ENCODE results near the gene LYPD6B. TPM values are rescaled to one million over a fixed set of nuclear protein-coding genes. Genes with fewer than 3 reads are reported as not detected.
A peak's percentile ranks its signal among the peaks of the same experiment; 100 is the strongest.

Gene LYPD6B
- polyA plus RNA-seq, 3 donors, result not detected

DNA sequence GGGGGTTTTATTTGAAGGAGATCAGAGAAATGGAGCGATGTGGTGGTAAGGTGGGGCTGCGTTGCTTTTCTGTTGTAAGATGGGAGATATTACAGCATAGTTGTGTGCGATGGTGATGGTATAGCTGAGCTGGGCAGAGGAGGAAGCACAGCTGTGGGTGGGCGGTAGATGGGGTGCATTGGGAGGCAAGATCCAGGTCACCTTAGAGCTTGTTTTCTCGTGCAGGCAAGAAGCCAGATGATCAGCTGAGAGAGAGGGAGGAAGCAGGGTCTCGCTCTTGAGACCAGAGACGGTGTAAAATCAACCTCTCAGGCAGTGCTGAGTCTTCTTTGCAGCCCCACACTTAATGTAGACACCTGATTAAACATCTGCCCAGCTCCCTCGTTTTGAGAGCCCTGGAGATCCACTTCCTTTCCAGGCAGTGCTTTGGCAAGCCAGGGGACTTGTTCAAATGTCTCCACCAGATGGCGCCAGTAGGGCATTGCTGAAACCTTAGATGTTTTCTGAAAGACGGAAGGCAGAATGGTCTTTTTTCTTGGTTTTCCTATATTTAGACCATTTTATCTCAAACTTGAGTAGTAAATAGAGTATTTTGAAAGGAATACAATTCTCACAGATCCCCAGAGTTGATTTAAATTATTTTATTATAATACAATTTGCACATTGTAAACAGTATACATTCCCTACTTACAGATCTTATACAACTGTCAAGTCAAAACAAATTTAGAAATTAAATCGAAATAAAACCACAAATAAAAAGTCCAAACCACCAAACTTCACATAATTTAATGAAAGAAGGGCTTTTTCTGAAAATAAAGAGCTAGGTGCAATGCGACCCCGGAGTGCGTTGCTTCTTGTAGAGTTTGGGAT is 21.1 kb upstream of the LYPD6B start:
- H3K27me3 ChIP-seq (ENCODE audit: control insufficient read depth in 2 of 2, insufficient read depth in 2 of 2, low read length in 2 of 2), result no peaks in the 10 kb centered on the region
- H3K27me3 Mint-ChIP-seq (ENCODE audit: low read depth in 3 of 3), result peaks cover 0 to 5% (median 3%) of the 10 kb centered on the region in 3 donors
- H3K4me3 ChIP-seq (replicated peaks in 1 of 3; ENCODE audit: low read depth in 2 of 3, low read length in 3 of 3), result no peak overlapping the region
- H3K4me1 Mint-ChIP-seq, result peaks cover 43% of the 10 kb centered on the region
- TF ChIP-seq, protein P1, sequence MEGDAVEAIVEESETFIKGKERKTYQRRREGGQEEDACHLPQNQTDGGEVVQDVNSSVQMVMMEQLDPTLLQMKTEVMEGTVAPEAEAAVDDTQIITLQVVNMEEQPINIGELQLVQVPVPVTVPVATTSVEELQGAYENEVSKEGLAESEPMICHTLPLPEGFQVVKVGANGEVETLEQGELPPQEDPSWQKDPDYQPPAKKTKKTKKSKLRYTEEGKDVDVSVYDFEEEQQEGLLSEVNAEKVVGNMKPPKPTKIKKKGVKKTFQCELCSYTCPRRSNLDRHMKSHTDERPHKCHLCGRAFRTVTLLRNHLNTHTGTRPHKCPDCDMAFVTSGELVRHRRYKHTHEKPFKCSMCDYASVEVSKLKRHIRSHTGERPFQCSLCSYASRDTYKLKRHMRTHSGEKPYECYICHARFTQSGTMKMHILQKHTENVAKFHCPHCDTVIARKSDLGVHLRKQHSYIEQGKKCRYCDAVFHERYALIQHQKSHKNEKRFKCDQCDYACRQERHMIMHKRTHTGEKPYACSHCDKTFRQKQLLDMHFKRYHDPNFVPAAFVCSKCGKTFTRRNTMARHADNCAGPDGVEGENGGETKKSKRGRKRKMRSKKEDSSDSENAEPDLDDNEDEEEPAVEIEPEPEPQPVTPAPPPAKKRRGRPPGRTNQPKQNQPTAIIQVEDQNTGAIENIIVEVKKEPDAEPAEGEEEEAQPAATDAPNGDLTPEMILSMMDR (IDR thresholded peaks at IDR 0.05), result peak; percentile 80
- H3K4me1 ChIP-seq (ENCODE audit: control insufficient read depth in 1 of 2, insufficient read depth in 2 of 2, low read length in 2 of 2), result peaks cover 36 to 39% of the 10 kb centered on the region in 2 donors
- 47% methylated on average over 6 of the region's 14 CpGs for WGBS (ENCODE audit: insufficient coverage)
- no peak overlapping the region for H3K27ac ChIP-seq (ENCODE audit: low read depth in 1 of 2, low read length in 2 of 2)
- H3K36me3 Mint-ChIP-seq, result no peaks in the 10 kb centered on the region
- H2AFZ ChIP-seq (ENCODE audit: insufficient read depth, low read depth, low read length, poor library complexity, severe bottlenecking), result no peak overlapping the region
- no peaks in the 10 kb centered on the region for H3K79me2 ChIP-seq (ENCODE audit: insufficient read depth, low read length)
- no peak overlapping the region for H3K27ac Mint-ChIP-seq
- H3K9me3 Mint-ChIP-seq, result no peaks in the 10 kb centered on the region
- H3K9ac ChIP-seq (ENCODE audit: insufficient read depth, low read length, poor library complexity, severe bottlenecking), result no peak overlapping the region
- DNase-seq, result peak; percentile 61 to 73 (median 72)
- no peaks in the 10 kb centered on the region for H3K9me3 ChIP-seq (replicated peaks in 1 of 2; ENCODE audit: control insufficient read depth in 1 of 2, insufficient read depth in 1 of 2, low read length in 2 of 2)
- H4K20me1 ChIP-seq (ENCODE audit: insufficient read depth, low read length), result no peaks in the 10 kb centered on the region
- no peaks in the 10 kb centered on the region for H3K36me3 ChIP-seq (replicated peaks in 1 of 2; ENCODE audit: control insufficient read depth in 1 of 2, insufficient read depth in 2 of 2, low read length in 2 of 2)
- no peak overlapping the region for H3K4me3 Mint-ChIP-seq
- no peak overlapping the region for H3K4me2 ChIP-seq (replicated peaks; ENCODE audit: extremely low read depth, low read length, poor library complexity, severe bottlenecking)
- intact Hi-C loops (cut with micrococcal nuclease), result loop anchor here (5.0 kb wide), 2 partner anchors 295 to 545 kb away; no protein-coding TSS in a partner anchor

DNA sequence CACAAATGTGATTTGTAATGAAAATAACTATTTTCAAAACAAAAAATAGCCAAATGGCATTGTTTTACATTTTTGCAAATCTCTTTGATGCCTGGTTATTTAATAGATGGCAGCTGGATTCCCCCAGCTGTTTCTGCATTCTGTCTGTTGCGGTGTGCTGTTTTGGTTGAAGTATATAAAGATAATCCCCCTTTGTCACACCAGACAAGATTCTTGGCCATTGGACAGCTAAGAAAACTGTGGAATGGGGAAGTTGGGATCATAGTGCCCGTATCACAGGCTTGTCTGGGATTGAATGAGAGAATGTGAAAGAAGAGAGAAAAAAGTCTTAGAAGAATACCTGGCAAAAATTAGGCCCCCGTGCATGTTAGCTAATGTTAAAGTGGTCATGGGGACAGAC is 19.5 kb upstream of the LYPD6B start:
- no peaks in the 10 kb centered on the region for H3K36me3 ChIP-seq (replicated peaks in 1 of 2; ENCODE audit: control insufficient read depth in 1 of 2, insufficient read depth in 2 of 2, low read length in 2 of 2)
- peaks cover 43% of the 10 kb centered on the region for H3K4me1 Mint-ChIP-seq
- H3K9ac ChIP-seq (ENCODE audit: insufficient read depth, low read length, poor library complexity, severe bottlenecking), result no peak overlapping the region
- WGBS (ENCODE audit: insufficient coverage), result 47% methylated on average over 2 of the region's 3 CpGs
- H2AFZ ChIP-seq (ENCODE audit: insufficient read depth, low read depth, low read length, poor library complexity, severe bottlenecking), result peak overlapping the region; percentile 43
- peaks cover 36 to 39% of the 10 kb centered on the region in 2 donors for H3K4me1 ChIP-seq (ENCODE audit: control insufficient read depth in 1 of 2, insufficient read depth in 2 of 2, low read length in 2 of 2)
- no peaks in the 10 kb centered on the region for H3K9me3 Mint-ChIP-seq
- intact Hi-C loops (cut with micrococcal nuclease), result loop anchor here (2.0 to 5.0 kb wide), 3 partner anchors 293 to 543 kb away; no protein-coding TSS in a partner anchor
- H3K27me3 ChIP-seq (ENCODE audit: control insufficient read depth in 2 of 2, insufficient read depth in 2 of 2, low read length in 2 of 2), result no peaks in the 10 kb centered on the region
- H3K27me3 Mint-ChIP-seq (ENCODE audit: low read depth in 3 of 3), result peaks cover 2 to 5% (median 3%) of the 10 kb centered on the region in 3 donors
- H3K4me2 ChIP-seq (replicated peaks; ENCODE audit: extremely low read depth, low read length, poor library complexity, severe bottlenecking), result peak overlapping the region; percentile 28
- no peaks in the 10 kb centered on the region for H3K9me3 ChIP-seq (replicated peaks in 1 of 2; ENCODE audit: control insufficient read depth in 1 of 2, insufficient read depth in 1 of 2, low read length in 2 of 2)
- peak overlapping the region in 1 of 3 experiments; percentile 8 for H3K4me3 ChIP-seq (replicated peaks in 1 of 3; ENCODE audit: low read depth in 2 of 3, low read length in 3 of 3)
- TF ChIP-seq, protein P1 (IDR thresholded peaks at IDR 0.05), result no peak
- no peaks in the 10 kb centered on the region for H4K20me1 ChIP-seq (ENCODE audit: insufficient read depth, low read length)
- no peak for DNase-seq
- H3K27ac Mint-ChIP-seq, result peak overlapping the region in 3 of 7 donors; percentile 1 to 76 (median 70)
- H3K79me2 ChIP-seq (ENCODE audit: insufficient read depth, low read length), result no peaks in the 10 kb centered on the region
- peak overlapping the region in 1 of 2 donors; percentile 73 for H3K4me3 Mint-ChIP-seq
- peaks cover 0 to 2% of the 10 kb centered on the region in 2 donors for H3K36me3 Mint-ChIP-seq
- peak overlapping the region in 1 of 2 donors; percentile 12 for H3K27ac ChIP-seq (ENCODE audit: low read depth in 1 of 2, low read length in 2 of 2)
